ENCODE data around the gene COL20A1.
A peak's percentile ranks its signal among the peaks of the same experiment; 100 is the strongest.

The COL20A1 gene

DNA sequence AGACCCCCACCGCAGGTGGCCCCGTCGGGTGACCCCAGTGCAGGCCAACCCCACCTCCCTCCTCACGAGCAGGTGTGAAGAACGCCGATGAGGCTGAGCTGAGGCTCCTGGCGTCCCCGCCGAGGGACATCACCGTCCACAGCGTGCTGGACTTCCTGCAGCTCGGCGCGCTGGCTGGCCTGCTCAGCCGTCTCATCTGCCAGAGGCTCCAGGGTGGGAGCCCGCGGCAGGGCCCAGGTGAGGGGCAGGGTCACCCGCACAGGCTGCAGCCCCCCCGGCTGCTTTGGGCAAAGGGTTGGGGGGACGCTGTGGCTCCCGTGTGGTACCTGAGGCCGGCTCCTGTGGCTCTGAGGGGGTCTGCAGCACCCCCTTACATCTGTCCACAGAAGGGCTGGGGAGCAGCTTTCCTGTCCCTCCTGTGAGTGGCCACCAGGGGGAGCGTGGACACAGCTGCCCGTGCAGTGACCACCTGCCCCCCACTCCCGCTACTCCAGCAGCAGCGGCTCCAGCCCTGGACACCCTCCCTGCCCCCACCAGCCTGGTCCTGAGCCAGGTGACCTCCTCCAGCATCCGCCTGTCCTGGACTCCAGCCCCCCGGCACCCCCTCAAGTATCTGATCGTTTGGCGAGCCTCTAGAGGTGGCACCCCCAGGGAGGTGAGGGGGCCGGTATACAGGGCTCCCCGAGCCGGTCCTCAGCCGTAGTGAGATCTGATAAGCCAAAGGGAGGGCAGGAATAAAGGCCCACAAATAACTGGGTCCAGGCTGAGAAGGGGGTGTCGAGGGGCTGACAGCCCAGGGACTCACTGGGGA lies 16.5 kb downstream of the COL20A1 start:
- DNase-seq: peak; percentile 42

DNA sequence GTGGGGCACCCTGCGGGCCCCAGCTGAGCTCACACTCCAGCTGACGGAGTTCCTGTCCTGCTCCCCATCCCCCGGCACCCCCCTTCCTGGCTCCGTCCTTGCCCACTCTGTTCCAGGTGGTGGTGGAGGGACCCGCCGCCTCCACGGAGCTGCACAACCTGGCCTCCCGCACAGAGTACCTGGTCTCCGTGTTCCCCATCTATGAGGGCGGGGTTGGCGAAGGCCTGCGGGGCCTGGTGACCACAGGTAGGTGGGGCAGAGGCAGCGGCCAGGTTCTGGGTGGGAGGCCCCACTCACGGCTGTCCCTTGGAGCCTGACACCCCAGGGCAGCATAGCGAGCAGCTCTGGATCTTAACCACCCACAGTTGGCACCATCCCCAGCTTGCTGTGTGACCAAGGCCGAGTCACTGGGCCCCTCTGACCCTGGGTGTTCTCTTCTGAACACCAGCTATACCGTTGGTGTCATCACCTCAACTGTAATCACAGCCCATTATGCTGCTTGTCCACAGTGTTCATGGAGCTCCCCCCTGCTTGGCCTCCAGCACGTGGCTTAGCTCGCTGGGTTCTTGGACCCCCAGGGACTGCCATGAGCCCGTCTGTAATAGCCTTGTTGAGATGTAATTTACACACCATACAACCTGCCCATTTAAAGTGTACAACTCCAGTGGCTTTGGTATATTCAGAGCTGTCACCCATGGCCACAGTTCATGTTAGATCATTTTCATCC lies 17.4 kb downstream of the COL20A1 start:
- no peak for DNase-seq

GRCh38 chr20:63311186-63311832 lies 18.3 kb downstream of the COL20A1 start:
- DNase-seq: no peak

- no peak for DNase-seq
These were observed 18.9 kb downstream of the COL20A1 start for GRCh38 chr20:63311833-63312243.

GRCh38 chr20:63312273-63312672 lies 19.3 kb downstream of the COL20A1 start:
- DNase-seq: no peak

GRCh38 chr20:63312690-63313348 lies 19.8 kb downstream of the COL20A1 start:
- DNase-seq: no peak

DNA sequence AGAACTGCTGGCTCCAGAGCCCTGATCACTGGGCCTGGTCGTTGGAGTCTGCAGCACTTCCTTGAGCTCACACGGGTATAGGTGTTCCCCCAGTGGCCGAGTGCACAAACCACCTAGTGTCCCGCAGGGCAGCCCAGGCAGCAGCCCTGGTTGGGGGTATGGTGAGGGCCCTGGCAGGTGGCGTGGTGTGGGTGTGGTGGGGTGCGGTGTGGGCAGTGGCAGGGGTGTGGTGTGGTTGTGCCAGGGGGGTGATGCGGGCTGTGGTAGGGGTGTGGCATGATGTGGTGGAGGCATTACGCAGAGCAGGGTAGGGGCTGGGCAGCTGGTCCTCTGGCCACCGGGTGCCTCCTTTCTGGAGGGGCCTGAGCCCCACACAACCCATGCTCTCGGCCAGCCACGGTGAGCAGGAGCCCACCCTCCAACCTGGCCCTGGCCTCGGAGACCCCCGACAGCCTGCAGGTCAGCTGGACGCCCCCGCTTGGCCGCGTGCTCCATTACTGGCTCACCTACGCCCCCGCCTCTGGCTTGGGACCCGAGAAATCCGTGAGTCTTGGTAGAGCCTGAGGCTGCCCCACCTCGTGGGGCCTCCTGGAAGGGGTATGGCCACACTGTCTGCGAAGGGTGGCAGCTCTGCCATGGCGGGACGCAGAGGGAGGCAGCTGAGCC lies 20.5 kb downstream of the COL20A1 start:
- no peak for DNase-seq

DNA sequence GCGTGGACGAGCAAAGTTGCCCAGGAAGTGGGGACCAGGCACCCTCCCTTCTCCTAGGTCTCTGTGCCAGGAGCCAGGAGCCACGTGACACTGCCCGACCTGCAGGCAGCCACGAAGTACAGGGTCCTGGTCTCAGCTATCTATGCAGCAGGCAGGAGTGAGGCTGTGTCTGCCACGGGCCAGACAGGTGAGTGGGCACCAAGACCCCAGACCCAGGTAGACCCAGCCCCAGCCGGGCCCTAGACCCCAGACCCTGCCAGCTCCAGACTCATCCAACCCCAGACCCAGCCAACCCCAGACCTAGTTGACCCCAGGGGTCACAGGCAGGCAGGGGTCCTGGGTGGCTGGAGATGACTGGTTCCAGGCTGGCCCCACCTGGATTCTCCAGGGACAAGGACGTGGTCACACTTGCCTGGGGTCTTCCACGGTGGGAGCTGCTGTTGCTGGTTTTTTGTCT lies 21.1 kb downstream of the COL20A1 start:
- DNase-seq: no peak

DNA sequence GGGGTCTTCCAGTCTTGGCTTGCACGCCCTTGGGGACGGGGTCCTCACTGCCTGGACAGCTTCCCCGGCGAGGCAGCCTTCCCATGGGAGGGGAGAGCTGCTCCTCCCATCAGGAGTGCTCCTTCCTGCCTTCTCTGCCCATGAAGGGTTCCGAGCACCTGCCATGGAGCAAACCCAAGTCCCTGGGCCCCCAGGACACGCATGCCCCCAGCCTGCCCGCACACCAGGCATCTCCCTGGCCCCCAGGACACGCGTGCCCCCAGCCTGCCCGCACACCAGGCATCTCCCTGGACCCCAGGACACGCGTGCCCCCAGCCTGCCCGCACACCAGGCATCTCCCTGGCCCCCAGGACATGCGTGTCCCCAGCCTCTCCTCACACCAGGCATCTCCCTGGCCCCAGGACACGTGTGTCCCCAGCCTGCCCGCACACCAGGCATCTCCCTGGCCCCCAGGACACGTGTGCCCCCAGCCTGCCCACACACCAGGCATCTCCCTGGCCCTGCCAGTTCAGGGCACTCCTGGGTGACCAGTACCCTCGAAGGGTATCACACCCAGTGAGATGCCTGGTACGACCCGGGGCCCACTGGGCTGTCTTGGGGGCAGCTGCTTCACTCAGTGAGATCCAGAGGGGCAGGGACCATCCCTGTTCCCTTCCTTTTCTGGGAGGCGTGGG lies 21.7 kb downstream of the COL20A1 start:
- DNase-seq: no peak

GRCh38 chr20:63315240-63315689 lies 22.3 kb downstream of the COL20A1 start:
- no peak for DNase-seq

DNA sequence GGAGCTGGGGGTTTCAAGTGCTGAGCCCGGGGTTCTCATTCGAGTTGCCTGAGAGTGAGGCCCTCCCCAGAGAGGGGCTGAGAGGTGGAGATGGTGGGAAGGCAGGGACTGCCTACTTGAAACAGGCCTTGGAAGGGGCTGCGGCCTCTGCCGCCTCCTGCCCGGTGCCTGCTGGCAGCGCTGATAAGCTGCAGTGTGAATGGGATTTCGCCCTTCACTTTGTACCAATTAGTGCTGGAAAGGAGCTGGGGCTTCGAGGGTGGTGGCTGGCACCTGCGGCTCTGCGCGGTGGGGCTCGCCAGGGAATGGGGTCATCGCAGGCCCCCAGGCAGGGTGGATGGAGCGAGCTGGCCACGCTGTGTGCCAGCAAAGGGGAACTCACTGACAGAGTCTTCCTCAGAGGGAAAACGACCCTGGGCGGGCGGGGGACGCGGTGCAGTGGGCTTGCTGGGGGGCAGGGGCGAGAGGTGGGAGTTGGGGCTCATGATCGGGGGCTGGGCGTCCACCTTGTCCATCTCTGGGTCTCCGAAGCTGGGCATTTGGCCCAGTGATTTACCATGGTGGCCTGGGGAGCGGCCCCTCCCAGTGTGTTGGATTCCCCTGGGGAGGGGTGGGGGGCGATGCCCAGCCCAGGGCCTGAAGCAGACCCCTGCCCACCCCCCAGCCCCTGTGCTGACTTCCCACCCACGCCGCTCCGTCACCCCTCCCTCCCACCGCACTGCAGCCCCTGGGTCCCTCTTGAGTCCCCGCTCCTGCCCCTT lies 22.9 kb downstream of the COL20A1 start:
- no peak for DNase-seq

GRCh38 chr20:63316502-63316921 lies 23.5 kb downstream of the COL20A1 start:
- no peak for DNase-seq

DNA sequence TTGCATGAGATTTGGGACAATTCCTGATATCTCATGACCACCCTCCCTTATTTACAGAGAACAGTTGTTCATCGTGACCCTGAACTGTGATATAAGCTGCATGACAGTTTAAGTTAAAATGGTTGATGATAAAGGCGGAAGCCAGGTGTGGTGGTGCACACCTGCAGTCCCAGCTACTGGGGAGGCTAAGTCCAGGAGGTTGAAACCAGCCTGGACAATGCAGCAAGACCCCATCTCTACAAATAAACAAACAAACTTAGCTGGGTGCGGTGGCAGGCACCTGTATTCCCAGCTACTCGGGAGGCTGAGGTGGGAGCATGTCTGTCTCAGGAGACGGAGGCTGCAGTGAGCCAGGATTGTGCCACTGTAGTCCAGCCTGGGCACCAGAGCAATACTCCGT lies 24.1 kb downstream of the COL20A1 start:
- no peak for DNase-seq

DNA sequence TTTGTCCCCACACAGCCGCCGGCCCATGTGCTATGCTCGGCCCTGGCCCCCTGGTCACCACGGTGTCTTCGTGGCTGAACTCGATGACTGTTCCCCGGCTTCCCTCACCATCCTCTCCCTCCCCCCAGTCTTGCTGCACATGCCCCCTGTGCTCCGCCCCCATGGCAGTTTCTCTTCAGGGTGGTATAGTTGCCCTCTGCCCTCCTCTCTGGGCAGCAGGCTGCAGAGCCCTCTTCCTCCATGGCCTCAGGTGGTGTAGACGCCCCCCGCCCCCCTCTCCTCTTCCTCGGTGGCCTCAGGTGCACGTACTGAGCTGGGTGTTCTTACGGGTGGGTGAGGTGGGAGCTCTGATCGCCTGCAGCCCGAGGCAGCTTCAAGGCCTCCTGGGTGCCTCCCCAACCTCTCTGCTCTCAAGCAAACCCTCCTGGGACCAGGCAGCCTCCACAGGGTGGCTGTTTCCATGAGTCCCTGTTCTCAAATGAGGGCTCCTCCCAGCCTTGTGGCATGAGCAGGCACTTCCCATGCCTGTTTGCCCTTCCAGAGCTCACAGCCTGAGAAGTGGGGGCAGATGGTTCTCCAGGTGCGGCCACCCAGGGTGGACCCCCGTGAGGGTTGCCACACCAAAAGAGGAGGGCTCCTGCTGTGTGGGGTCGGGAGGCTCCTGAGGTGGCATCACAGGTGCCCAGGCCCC lies 24.8 kb downstream of the COL20A1 start:
- DNase-seq: no peak

DNA sequence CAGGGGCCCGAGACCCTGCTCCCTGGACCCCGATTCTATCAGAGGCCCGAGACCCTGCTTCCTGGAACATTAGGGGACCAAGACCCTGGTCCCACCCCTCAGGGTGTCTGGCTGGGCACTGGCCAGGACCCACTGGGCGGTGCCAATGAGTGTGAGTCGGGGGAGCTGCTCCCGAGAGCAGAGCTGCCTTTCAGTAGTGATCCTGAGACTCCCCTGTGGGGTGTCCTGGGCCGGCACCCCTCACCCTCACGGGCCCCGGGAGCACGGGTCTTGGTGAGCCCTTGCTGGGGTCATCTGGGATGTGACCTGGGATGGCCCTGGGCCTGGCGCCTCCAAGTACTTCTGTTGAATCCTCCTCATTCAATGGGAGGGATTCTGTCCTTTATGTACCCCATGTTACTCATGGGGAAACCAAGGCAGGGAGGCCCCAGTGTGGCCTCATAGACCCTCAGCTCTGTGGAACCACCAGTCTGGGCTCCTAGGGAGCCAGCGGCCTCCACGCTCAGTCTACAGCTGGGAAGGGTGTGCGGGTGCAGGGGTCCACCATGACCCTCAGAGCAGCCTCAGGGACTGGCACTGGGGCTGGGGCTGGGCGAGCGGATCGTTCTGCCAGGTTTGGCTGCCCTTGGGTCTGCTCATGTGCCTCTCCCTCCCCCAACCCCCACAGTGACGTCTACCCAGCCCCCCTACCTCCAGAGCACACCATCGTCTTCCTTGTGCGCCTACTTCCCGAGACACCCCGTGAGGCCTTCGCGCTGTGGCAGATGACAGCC lies 25.6 kb downstream of the COL20A1 start:
- DNase-seq: no peak

DNA sequence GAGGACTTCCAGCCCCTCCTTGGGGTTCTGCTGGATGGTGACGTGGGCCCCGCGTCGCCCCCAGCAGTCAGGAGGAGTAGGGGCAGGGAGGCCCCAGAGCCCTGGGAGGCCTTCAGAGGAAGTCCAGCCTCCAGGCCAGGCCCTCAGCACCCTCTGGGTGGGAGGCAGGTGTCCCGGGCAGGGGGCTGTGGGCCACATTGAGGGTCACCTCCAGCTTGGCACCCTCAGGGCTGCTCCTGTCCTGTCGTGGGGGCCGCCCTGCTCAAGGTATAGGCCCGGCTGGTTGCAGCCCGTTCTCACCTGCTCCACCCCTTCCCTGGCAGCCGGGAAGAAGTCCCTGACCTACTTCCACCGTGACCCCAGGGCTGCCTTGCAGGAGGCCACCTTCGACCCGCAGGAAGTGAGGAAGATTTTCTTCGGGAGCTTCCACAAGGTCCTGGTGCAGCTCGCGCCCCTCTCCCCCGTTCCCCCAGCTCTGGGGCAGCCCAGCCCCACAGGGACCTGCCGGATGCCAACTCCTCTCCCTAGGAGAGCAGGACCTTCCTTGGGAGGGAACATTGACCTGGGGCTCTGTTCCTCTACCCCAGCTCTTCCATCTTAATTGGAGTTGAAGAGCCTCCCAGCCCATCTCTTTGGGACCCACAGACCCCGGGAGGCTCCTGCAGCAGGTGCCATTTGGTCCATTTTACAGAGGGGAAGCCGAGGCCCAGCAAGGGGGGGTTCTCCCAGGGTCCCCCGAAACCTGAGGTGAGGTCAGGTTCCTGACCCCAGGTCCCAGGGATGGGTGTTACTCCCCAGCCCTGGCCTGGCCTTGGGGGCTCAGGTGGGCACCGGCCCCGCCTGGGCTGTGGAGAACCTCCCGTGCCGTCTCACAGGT lies 26.4 kb downstream of the COL20A1 start:
- no peak for DNase-seq

DNA sequence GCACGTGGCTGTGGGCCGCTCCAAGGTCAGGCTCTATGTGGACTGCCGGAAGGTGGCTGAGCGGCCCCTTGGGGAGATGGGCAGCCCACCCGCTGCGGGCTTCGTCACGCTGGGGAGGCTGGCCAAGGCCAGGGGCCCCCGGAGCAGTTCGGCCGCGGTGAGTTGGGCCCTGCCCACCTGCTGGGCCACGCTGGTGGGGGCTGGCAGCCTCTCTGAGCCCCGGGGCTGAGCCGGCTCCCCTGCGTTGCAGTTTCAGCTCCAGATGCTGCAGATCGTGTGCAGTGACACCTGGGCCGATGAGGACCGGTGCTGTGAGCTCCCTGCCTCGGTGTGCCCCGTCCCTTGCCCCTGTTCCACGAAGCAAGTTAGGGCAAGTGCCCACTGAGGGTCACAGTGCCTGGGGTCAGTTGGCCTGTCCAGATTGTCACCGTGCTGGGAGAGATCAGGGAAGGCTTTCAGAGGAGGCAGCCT lies 27.1 kb downstream of the COL20A1 start:
- no peak for DNase-seq

DNA sequence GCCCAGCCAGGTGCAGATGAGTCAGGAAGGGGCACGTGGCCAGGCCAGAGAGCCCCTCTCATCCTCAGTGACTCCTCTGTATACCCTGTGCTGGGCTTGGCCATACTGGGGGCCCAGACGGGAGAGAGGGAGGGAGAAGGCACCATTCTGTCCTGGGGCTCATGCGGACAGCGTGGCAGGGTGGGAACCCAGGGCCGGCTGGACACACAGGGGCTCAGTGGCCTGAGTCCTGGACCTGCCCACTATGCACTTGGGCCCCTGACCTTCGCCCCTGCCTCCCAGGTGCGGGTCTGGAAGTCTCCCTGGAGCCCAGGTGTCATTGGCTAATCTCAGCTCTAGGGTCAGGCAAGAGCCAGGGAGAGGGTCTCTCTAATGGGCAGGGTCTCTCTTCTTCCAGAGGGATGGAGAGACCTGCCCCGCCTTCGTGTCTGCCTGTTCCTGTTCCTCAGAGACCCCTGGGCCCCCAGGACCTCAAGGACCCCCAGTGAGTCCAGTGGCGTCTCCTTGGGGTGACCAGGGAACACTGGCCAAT lies 27.7 kb downstream of the COL20A1 start:
- DNase-seq: no peak

Data from CD4-positive, alpha-beta T cell treated with Interleukin-17A for 4 hours (primary cell).